ENCODE data around the gene GRIN3B. TPM values are rescaled to one million over a fixed set of nuclear protein-coding genes. Genes with fewer than 3 reads are reported as not detected.
"Not testable (repeated sequence)": the region's sequence is repeated elsewhere in the genome, so short reads cannot be mapped to it uniquely, and the experiment has no call there.

The GRIN3B gene
- 1 to 10 TPM in 1 of 4 donors, under 1 TPM in 3; 0.44 to 1.3 (median 0.55) TPM for polyA plus RNA-seq (ENCODE audit: insufficient read length in 4 of 4)

- DNase-seq (ENCODE audit: low read depth in 4 of 4, low spot score in 3 of 4) = no peak
These were observed at the start of gene GRIN3B for GRCh38 chr19:1000095-1000494. TSS of gene GRIN3B (plus strand) at chr19:1000419. CDS start at chr19:1000438, 19 bp downstream.

- DNase-seq (ENCODE audit: low read depth in 4 of 4, low spot score in 3 of 4) = no peak
These were observed 48.1 kb upstream of the GRIN3B start for GRCh38 chr19:952049-952679.

- no peak for DNase-seq (ENCODE audit: low read depth in 4 of 4, low spot score in 3 of 4)
These were observed 47.4 kb upstream of the GRIN3B start for GRCh38 chr19:952680-953444.

GRCh38 chr19:953445-954271 is 46.6 kb upstream of the GRIN3B start:
- no peak for DNase-seq (ENCODE audit: low read depth in 4 of 4, low spot score in 3 of 4)

GRCh38 chr19:954272-954671 is 45.9 kb upstream of the GRIN3B start:
- DNase-seq (ENCODE audit: low read depth in 4 of 4, low spot score in 3 of 4) = no peak

- DNase-seq (ENCODE audit: low read depth in 4 of 4, low spot score in 3 of 4) = no peak
These were observed 45.3 kb upstream of the GRIN3B start for GRCh38 chr19:954672-955494.

GRCh38 chr19:955803-956765 is 44.1 kb upstream of the GRIN3B start:
- no peak for DNase-seq (ENCODE audit: low read depth in 4 of 4, low spot score in 3 of 4)

- no peak for DNase-seq (ENCODE audit: low read depth in 4 of 4, low spot score in 3 of 4)
These were observed 43.3 kb upstream of the GRIN3B start for GRCh38 chr19:956766-957440.

- DNase-seq (ENCODE audit: low read depth in 4 of 4, low spot score in 3 of 4) = not testable (repeated sequence)
These were observed 42.6 kb upstream of the GRIN3B start for GRCh38 chr19:957578-957977.

- no peak for DNase-seq (ENCODE audit: low read depth in 4 of 4, low spot score in 3 of 4)
These were observed 41.0 kb upstream of the GRIN3B start for GRCh38 chr19:958967-959855.

GRCh38 chr19:960020-960419 is 40.2 kb upstream of the GRIN3B start:
- no peak for DNase-seq (ENCODE audit: low read depth in 4 of 4, low spot score in 3 of 4)

GRCh38 chr19:960601-960938 is 39.6 kb upstream of the GRIN3B start:
- no peak for DNase-seq (ENCODE audit: low read depth in 4 of 4, low spot score in 3 of 4)

GRCh38 chr19:961866-962620 is 38.2 kb upstream of the GRIN3B start:
- no peak for DNase-seq (ENCODE audit: low read depth in 4 of 4, low spot score in 3 of 4)

GRCh38 chr19:962683-963400 is 37.4 kb upstream of the GRIN3B start:
- DNase-seq (ENCODE audit: low read depth in 4 of 4, low spot score in 3 of 4) = no peak

- DNase-seq (ENCODE audit: low read depth in 4 of 4, low spot score in 3 of 4) = no peak
These were observed 36.7 kb upstream of the GRIN3B start for GRCh38 chr19:963486-963951.

- no peak for DNase-seq (ENCODE audit: low read depth in 4 of 4, low spot score in 3 of 4)
These were observed 36.1 kb upstream of the GRIN3B start for GRCh38 chr19:964116-964520.
